Right atrium auricular region (tissue), 2 donors: ENCODE data around the gene UNC5C. TPM values are rescaled to one million over a fixed set of nuclear protein-coding genes. Genes with fewer than 3 reads are reported as not detected.

ENCODE experiments used
- DNase-seq: peaks from one replicate; pipeline ENCODE4 v3.0.0-alpha.2; 2019; ENCODE audit warnings: low spot score
- H3K27ac ChIP-seq, 2 donors: fragments of 200-600 bp; sonication (generic); 1 replicate in 1 of 2; 2 replicates in 1 of 2; pipeline ENCODE4 v1.5.1; 2016 to 2019
- H3K27me3 ChIP-seq, 2 donors: fragments of 200-600 bp; sonication (generic); one replicate each; pipeline versions ENCODE4 v1.5.1 to v1.6.0; 2017 to 2019
- H3K36me3 ChIP-seq: fragments of 200-600 bp; sonication (generic); one replicate; pipeline ENCODE4 v1.5.1; 2016
- H3K4me1 ChIP-seq, 2 donors: fragments of 200-600 bp; sonication (generic); one replicate each; pipeline versions ENCODE4 v1.5.1 to v1.6.0; 2017 to 2019
- H3K4me3 ChIP-seq, 2 donors: fragments of 200-600 bp; sonication (generic); 1 replicate in 1 of 2; 2 replicates in 1 of 2; pipeline ENCODE4 v1.5.1; 2017 to 2019; ENCODE audit warnings: mild to moderate bottlenecking in 1 of 2, moderate library complexity in 1 of 2
- H3K9me3 ChIP-seq, 2 donors: fragments of 200-600 bp; sonication (generic); one replicate each; pipeline ENCODE4 v1.5.1; 2019
- CTCF ChIP-seq, 2 donors: fragments of 200-600 bp; sonication (generic); IDR thresholded peaks; one replicate each; pipeline ENCODE4 v1.5.1; 2019; ENCODE audit warnings: antibody characterized with exemption in 2 of 2
- total RNA-seq, 2 donors: library from RNA; depleted of rRNA; stranded (reverse); fragments of >200 nt; gene quantifications; one replicate each; pipeline ENCODE4 v1.1.0, GENCODE V29; 2016

The UNC5C gene
- total RNA-seq, 2 donors from 2014 or later: 3.8 to 4.6 TPM

GRCh38 chr4:95446173-95446572 lies 102.6 kb downstream of the UNC5C start:
- no peak overlapping the region for H3K4me3 ChIP-seq
- no peak for DNase-seq
- no peak overlapping the region for H3K27ac ChIP-seq
- H3K27me3 ChIP-seq: no peaks in the 10 kb centered on the region
- H3K36me3 ChIP-seq: no peaks in the 10 kb centered on the region
- H3K4me1 ChIP-seq: no peaks in the 10 kb centered on the region
- no peak for TF ChIP-seq CTCF (IDR thresholded peaks at IDR 0.05)
- no peaks in the 10 kb centered on the region for H3K9me3 ChIP-seq

- Histone ChIP-seq H3K27ac (no peak overlapping the region), H3K36me3 (no peaks in the 10 kb centered on the region), H3K4me3 (no peak overlapping the region), H3K4me1 (no peaks in the 10 kb centered on the region), H3K27me3 (no peaks in the 10 kb centered on the region), H3K9me3 (no peaks in the 10 kb centered on the region)
- no peak for TF ChIP-seq CTCF (IDR thresholded peaks at IDR 0.05)
- DNase-seq: no peak
Measured at GRCh38 chr4:95445251-95445650, 103.5 kb downstream of the UNC5C start.

- no peak for TF ChIP-seq CTCF (IDR thresholded peaks at IDR 0.05)
- H3K9me3 ChIP-seq: no peaks in the 10 kb centered on the region
- no peaks in the 10 kb centered on the region for H3K36me3 ChIP-seq
- H3K27me3 ChIP-seq: no peaks in the 10 kb centered on the region
- no peak for DNase-seq
- no peaks in the 10 kb centered on the region for H3K4me1 ChIP-seq
- no peak overlapping the region for H3K27ac ChIP-seq
- H3K4me3 ChIP-seq: no peak overlapping the region
Measured at GRCh38 chr4:95444812-95445211, 104.0 kb downstream of the UNC5C start.

GRCh38 chr4:95439896-95440295 lies 108.9 kb downstream of the UNC5C start:
- DNase-seq: no peak
- H3K9me3 ChIP-seq: no peaks in the 10 kb centered on the region
- H3K4me1 ChIP-seq: no peaks in the 10 kb centered on the region
- H3K36me3 ChIP-seq: no peaks in the 10 kb centered on the region
- no peak overlapping the region for H3K27ac ChIP-seq
- no peak overlapping the region for H3K4me3 ChIP-seq
- H3K27me3 ChIP-seq: no peaks in the 10 kb centered on the region
- TF ChIP-seq CTCF (IDR thresholded peaks at IDR 0.05): no peak

GRCh38 chr4:95439071-95439470 lies 109.7 kb downstream of the UNC5C start:
- H3K4me1 ChIP-seq: no peaks in the 10 kb centered on the region
- no peaks in the 10 kb centered on the region for H3K9me3 ChIP-seq
- H3K36me3 ChIP-seq: no peaks in the 10 kb centered on the region
- no peak overlapping the region for H3K27ac ChIP-seq
- TF ChIP-seq CTCF (IDR thresholded peaks at IDR 0.05): no peak
- no peak overlapping the region for H3K4me3 ChIP-seq
- no peaks in the 10 kb centered on the region for H3K27me3 ChIP-seq
- DNase-seq: no peak

- no peaks in the 10 kb centered on the region for H3K36me3 ChIP-seq
- H3K4me3 ChIP-seq: no peak overlapping the region
- no peak overlapping the region for H3K27ac ChIP-seq
- no peak for TF ChIP-seq CTCF (IDR thresholded peaks at IDR 0.05)
- no peaks in the 10 kb centered on the region for H3K9me3 ChIP-seq
- no peak for DNase-seq
- H3K27me3 ChIP-seq: no peaks in the 10 kb centered on the region
- H3K4me1 ChIP-seq: no peaks in the 10 kb centered on the region
Measured at GRCh38 chr4:95432466-95432865, 116.3 kb downstream of the UNC5C start.
